A172 (cell line): Measurements from ENCODE around the gene SORL1. TPM values are rescaled to one million over a fixed set of nuclear protein-coding genes. Genes with fewer than 3 reads are reported as not detected.
"Not testable (repeated sequence)": the region's sequence is repeated elsewhere in the genome, so short reads cannot be mapped to it uniquely, and the experiment has no call there.

Experiments used
- DNase-seq: peaks from one replicate; pipeline ENCODE4 v3.0.0-alpha.2; 2015; ENCODE audit warnings: low spot score
- total RNA-seq: library from RNA; depleted of rRNA; stranded (reverse); fragments of >200 nt; shearing (Covaris generic); gene quantifications from 2 replicates; pipeline ENCODE4 v1.2.3, GENCODE V29; 2014

SORL1 gene
- total RNA-seq, 1 experiment from 2014 or later = 2.1 TPM

DNA sequence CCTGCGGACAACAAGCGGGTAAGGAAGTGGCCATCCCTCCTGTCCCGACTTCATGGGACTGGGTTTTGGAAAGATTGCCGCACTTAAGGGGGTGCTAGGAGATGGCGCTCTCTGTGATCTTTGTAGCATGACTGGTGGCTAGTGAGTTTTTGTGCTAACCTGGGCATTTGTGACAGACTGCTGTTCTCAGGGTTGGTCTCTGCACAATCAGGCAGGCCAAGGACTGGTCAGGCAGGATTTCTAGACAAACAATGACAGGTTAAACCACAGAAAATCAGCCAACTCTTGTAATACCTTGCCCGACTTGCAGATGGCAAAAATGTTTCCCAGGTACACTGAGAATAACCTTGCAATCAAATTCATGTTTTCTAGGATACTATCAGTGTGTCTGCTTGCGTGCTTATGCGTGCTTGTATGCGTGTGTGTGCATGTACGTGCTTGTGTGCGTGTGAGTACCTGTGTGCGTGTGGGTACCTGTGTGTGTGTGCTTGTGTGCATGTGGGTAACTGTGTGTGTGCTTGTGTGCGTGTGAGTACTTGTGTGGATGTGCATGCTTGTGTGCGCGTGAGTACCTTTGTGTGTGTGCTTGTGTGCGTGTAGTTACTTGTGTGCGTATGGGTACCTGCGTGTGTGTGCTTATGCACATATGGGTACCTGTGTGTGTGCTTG is 26.2 kb downstream of the SORL1 start:
- no peak for DNase-seq

DNA sequence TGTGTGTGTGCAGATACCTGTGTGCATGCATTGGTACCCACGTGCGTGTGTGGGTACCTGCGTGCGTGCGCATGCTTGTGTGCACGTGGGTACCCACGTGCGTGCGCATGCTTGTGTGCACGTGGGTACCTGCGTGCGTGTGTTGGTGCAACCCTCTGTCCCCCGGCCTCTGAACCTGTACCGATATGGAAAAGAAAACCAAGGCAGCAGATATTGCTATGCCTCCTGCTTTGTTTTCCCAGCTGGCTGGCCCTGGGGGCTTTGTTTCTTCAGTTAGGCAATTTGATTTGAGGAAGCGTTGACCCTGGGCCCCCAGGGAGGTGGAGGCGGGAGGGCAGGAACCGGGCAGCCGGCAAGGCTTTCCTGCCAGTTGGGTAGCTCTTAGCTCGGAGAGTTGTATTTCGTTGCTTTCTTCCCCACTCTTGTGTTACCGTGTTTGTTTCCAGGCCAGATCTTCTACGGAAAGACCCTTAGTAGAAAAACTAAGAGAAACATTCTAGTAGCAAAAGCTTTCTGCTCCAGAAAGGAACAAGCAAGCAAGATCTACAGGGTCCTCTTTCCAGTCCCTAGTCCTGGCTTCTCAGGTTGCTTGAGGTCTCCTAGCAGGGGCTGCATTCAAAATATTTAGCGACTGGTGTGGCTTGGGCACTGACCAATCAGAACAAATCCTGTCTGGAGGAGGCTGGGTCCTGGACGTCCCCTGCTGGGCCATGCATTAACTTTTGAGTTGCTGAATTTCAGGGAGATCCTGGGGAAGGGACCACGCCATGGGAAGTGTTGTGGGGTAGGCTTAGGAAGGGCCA is 27.0 kb downstream of the SORL1 start:
- DNase-seq = no peak

DNA sequence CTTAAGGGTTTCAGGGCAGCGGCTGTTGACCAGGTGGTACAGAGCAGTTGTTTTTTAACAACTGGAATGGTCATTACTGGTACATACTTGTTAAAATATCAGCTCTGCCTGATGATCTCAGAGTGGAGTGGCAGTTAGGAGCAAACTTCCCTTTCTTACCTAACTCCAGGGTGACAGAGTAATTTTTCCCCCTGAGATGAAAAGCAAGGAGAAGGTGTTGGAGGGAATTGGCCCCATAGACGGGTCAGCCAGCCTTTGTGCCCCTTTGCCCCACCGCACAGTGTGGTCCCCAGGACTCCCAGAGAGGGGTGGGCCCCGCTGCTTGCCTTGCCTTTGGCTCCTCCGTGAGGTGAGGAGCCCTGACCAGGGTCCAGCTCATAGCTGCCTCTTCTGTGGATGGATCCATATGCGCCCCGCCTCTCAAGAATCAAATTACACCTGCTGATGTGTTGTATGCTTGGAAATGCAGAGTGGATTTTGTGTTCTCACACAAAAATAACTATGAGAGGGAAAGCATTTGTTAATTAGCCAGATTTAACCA is 27.7 kb downstream of the SORL1 start:
- DNase-seq = no peak

DNA sequence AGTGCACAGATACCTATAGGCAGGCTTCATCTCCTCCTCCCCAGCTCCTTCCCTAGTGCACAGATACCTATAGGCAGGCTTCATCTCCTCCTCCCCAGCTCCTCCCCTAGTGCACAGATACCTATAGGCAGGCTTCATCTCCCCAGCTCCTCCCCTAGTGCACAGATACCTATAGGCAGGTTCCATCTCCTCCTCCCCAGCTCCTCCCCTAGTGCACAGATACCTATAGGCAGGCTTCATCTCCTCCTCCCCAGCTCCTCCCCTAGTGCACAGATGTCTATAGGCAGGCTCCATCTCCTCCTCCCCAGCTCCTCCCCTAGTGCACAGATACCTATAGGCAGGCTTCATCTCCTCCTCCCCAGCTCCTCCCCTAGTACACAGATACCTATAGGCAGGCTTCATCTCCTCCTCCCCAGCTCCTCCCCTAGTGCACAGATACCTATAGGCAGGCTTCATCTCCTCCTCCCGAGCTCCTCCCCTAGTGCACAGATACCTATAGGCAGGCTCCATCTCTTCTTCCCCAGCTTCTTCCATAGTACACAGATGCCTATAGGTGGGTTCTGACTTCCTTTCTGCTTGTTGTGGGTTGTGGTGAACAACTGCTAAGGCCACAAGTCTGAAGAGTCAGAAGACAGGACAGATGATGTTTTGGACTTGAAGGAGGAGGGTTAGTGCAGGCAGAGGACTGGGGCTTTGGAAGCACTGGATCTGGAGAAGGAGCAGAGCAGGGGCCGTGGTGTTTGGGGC is 29.5 kb downstream of the SORL1 start:
- not testable (repeated sequence) for DNase-seq

DNA sequence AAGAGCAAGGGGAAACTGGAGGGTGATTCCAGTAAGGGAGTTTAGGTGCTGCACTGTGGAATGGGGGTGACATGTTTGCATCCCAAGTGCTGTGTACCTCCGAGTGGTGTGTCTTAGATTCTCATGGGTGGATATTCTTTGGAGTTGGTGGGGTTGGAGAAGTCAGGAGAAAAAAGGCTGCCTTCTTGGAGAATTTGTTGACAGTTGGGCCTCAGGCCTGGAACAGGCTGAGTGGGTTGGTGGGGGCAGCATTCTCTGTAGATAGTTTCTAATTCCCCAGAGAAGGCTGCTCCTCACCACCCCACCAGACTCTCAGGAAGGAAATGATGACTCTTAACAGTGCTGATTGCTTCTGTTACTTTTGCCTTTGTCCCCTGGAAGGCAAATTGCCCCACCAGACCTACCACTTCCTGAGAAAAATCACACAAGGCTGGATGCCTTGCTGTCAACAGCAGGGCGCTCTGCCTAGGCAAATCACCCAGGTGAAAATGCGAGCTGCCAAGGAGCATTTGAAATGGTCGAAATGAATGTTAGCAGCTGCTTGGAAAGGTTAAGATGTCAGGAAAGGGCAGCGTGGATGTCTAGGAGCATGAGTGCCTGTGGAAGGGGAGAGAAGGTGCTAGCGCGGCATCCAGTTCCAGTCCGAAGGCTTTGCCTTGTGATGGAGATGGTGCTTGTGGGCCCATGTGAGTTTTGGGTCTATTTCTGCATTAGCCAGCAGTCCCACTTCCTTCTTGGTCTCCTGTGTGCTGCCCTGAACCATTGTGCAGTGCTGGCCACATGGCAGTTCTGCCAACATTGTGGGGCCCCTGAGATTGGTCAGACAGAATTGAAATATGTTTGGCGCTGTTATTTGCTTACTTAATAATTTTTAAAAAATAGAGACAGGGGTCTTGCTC is 30.4 kb downstream of the SORL1 start:
- no peak for DNase-seq

DNA sequence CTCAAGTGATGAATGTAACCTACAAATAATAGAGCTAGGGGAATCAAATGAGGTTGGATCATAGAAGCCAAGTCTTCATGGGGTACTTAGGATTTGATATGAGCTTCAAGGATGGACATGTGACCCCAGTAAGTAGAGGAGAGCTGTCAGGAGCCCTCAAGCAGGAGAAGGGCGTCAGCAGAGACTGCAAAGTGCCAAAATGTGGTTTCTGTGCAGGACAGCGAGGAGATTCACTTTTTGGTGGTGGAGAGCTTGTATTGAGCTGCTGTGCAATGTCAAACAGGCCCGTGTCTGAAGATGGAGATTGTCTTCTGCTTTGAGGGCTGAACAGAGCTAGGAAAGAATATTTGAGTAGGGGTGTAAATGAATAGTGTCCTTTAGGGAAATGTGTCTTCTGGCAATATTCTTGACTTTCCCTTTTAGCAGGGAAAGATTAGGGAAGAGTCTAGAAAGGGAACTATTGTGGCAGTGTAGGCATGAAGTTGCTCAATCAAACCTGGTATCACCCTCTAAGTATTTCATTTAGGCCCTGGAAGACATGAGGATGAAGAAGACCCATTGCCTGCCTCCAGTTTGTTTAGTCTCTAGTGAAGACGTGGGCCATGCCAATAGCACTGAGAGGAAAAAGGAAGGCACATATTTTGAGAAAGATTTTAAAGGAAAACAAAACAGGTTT is 31.8 kb downstream of the SORL1 start:
- no peak for DNase-seq

DNA sequence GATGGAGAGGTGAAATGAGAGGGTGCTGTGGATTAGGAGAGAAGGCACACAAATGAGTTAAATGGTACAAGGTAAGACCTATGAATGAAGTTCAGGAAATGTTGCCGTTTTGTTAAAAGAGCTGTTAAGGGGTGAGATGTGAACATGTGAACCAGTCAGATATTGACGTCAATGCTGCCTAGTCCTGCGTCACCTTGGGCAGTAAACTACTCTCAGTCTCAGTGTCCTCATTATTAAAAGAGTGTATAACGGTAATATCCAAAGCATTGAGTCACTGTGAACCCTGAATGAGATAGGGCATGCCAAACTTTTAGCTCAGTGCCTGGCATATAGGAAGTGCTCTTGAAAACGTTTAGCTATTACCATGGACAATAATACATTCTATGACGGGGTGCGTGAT is 33.1 kb downstream of the SORL1 start:
- DNase-seq = no peak

DNA sequence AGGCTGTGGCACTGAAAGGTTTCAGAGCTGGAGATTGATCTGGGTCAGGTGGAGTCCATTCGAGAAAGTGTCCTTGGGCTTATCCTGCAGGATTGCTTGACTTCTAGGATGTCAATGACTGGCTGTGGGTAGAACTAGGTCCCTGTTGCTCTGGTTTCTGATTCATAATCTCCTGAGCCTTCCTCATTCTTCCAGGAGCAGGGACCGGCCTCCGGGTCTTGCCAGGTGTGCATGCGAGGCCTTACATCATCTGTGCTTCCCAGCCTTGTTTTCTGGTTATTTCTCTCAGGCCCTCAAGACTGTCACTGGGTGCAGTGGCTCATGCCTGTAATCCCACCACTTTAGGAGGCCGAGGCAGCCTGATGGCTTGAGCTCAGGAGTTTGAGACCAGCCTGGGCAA is 33.9 kb downstream of the SORL1 start:
- DNase-seq = no peak

DNA sequence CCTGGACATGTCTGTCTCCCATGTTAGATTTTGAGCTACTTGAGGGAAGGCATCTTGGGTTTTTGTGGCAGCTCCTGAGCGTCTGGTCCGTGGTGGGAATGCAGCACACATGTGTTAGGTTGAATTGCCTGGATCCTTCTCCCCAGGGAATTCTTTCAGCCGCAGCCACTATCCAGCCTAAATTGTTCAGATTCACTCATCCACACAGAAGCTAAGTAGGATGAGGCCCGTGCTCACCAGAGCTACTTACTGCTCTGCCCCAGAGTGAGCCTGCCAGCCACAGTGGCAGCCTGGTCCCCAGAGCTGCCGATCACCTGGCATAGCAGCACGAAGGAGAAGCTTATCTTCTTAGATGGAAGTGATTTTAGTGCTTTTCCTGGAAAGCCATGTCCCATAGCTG is 35.1 kb downstream of the SORL1 start:
- no peak for DNase-seq

DNA sequence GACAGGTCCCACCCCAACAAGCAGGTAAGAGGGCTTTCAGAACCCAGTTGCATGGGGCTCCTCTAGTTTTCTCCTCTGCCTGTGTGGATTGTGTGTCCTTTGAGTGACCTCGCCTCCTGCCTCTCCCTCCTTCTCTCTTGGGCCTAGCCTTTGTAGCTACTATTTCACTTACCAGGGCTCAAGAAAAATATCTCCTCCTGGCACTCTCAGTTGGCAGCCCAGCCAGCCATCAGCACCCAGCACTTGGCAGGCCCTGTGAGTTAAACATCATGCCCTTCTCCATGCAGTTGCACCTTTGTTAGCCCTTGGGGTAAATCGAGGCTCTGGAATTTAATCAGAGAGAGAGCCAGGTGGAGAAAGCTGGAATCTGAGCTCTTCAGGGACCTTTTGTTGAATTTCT is 36.1 kb downstream of the SORL1 start:
- DNase-seq = no peak

DNA sequence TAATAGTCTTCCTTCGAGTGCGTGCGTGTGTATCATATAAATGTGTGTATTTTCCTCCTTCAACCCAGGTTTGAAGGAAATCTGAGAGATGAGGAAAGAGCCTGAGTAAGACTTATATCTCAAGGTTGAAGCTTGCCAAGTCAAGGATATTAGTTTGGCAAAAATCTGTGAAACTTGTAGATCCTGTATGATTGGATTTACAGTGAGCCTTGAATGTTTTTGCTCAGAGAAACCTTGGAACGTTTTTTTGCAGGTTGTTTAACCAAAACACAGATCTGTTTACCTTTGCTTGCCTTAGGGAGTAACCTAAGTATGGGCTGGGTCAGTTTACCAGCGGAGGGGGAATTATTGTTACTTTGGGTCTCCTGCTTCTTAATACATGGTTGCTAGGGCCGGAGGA is 36.5 kb downstream of the SORL1 start:
- DNase-seq = no peak

DNA sequence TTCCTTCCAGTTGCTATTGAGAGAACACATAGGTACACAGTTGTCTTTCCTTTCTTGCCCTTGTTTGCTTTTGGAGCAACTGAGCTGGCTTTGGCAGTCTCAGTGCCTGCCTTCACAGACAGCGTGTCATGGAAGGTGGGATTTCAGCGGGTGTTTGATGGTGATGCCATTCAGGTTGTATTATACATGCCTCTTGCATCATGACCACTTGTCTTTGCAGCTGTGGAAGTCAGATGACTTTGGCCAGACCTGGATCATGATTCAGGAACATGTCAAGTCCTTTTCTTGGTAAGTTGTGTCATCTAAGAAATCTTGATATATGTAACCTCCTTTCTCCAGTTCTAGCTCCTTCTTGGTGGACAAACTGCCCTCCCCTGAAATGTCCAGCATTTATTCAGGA is 37.7 kb downstream of the SORL1 start:
- DNase-seq = no peak

DNA sequence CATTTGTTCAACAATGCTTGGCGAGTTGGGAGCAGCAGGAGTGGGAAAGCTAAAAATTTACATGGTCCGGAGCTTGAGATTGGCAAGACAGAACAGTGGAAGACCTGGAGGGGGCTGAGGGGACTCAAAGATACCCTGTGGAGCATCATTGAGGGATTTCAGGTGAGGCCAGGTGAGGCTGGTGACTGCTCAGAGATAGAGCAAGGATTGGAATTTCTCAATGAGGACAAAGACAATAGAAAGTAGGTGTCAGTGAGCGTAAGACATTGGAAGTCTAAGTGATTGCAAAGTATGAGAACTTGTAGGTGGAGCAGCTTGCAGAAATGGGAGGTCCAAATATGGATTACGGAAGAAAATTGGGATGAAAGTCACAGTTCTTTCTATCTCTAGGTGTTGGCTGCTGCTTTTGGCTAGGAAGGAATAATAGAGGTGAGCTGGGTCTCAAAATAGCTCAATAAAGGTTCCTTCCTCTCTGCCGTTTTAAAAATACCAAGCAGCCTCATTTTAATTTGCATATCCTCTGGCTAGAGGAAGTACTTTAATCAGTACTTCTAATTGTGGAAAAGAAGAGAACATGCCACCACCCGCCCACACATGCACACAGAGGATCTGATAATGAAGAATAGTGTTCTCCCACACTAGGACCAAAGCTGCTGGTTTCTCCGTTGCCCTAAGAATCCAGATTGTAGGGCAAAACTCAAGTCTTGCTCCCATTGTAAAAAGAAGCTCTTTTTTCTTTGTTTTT is 42.4 kb downstream of the SORL1 start:
- no peak for DNase-seq

DNA sequence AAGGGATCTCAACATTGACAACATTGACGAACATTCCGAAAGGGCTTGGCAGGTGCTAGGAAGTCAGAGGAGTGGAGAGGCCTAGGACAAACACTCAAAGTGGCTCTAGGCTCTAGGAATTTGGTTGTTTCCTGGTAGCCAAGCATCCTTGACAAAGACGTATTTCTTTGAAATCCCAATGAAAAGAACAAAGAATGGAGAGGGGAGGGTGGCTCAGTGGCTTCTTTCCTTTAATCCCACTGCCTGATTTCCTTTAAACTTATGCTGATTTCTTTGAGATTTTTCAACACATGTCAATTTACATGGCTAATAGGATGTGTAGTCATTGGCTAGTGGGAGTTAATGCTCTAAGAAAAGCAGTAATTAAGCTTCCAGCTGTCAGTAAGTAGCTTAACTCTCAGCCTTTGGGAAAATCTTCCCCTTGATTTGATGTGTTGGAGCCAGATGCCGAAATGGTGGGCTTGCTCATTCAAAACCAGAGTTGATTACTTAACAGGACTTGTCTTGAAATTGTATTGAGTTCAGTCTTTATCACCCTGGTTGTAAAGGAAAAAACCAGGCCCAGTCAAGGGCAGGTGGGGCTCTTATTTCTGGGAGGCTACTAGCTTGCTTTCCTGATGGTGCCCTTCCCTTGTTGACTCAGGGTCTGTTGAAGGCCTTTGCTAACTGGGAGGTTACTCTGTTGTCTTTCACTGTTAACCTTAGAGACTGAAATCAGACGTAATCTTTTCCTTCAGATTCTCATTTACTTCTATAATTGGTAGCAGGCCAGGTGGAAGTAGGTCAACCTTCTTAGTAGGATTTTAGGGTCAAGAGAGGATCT is 45.3 kb downstream of the SORL1 start:
- DNase-seq = no peak

DNA sequence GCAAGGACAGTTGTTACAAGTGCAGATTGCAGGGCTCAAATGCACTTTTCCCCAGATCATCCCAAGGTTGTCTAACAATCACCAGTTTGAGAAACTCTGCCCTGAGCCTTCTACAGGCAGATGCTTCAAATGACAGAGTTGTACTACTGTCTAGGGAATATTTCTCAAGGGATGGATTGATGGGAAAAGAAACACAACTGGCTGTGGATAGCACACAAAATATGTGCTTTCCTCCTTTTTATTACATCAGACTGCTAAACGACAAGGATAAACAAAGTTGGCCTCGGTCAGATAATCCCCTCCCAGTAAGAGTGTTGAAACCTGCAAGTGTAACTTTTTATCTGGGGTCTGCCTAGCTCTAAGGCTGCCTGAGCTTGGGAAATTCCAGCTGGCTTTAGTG is 47.3 kb downstream of the SORL1 start:
- no peak for DNase-seq

DNA sequence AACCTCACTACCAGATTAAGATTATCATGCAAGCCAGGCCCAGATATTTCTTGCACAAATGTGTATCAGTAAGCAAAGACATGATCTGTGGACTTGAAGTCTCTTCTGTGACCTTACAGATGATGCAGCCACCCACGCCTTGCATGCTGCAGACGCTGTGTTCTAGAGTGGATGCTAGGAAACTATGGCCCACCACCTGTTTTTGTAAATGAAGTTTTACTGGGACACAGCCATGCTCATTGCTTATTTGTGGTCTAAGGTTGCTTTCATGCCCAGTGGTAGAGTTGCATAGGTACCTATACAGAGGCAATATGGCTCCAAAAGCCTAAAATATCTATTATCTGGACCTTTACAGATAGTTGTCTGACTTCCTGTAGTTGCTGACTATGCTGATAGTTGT is 48.2 kb downstream of the SORL1 start:
- DNase-seq = no peak

DNA sequence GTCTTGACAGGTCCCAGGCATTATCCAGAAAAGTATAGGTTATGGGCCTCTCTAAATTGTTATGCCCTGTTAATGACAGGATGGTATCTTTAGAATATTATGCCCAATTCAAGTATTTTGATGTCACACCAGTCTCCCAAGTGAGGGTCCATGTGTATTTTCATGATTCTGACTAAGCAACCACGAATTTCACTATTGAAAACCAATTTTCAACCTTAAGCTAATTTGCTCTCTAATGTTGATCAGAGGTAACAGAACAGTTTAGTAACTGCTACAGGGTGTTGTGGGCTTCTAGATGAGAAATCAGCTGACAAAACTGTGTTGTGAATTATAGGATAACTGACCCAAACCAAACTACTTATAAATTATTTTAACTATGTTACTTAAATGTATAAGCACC is 48.6 kb downstream of the SORL1 start:
- no peak for DNase-seq

DNA sequence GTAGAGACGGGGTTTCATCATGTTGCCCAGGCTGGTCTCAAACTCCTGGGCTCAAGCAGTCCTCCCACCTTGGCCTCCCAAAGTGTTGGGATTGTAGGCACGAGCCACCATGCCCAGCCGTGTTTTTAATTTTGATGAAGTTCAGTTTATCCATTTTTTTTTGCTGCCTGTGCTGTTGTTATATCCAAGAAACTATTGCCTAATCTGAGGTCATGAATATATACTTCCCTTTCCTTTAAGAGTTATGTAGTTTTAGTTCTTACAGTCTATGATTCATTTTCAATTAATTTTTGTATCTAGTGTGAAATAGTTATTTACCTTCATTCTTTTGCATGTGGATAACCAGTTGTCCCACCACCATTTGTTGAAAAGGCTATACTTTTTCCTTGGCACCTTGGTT is 50.9 kb downstream of the SORL1 start:
- DNase-seq = no peak

DNA sequence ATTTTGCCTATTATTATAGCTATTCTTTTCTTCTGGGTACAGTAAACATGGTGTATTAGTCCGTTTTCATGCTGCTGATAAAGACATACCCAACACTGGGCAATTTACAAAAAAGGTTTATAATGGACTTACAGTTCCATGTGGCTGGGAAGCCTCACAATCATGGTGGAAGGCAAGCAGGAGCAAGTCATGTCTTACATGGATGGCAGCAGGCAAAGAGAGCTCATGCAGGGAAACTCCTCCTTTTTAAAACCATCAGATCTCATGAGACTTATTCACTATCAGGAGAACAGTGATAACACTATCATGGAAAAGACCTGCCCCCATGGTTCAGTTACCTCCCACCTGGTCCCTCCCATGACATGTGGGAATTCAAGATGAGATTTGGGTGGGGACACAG is 54.1 kb downstream of the SORL1 start:
- DNase-seq = not testable (repeated sequence)
